Measurements from ENCODE around the gene TCP1. TPM values are rescaled to one million over a fixed set of nuclear protein-coding genes. Genes with fewer than 3 reads are reported as not detected.

Gene TCP1
- total and polyA plus RNA-seq, 9 of the 15 experiments (the other 6 are each of a cell fraction or from before 2014, with no cell fraction given): 331 to 801 (median 645) TPM

GRCh38 chr6:159766906-159767305 lies 22.5 kb downstream of the TCP1 start:
- in situ Hi-C loops (cut with MboI): no loop called here
- Histone ChIP-seq H3K27ac (ENCODE audit: extremely low read depth, low read depth, low read length) (no peak overlapping the region), H4K20me1 (replicated peaks; ENCODE audit: control insufficient read depth, insufficient read depth, low read length) (no peaks in the 10 kb centered on the region), H3K9me1 (ENCODE audit: control insufficient read depth, insufficient read depth, low read length) (no peaks in the 10 kb centered on the region), H3K27me3 (ENCODE audit: control insufficient read depth in 2 of 2, insufficient read depth in 2 of 2, low read length in 2 of 2) (no peaks in the 10 kb centered on the region), H3K4me1 (replicated peaks in 1 of 2; ENCODE audit: control insufficient read depth in 2 of 2, insufficient read depth in 2 of 2, low read length in 2 of 2) (peaks cover 7 to 14% of the 10 kb centered on the region in 2 experiments; a peak in 4 of 5 replicates), H3K9me3 (replicated peaks; ENCODE audit: control insufficient read depth, insufficient read depth, low read depth, low read length) (no peaks in the 10 kb centered on the region), H3K79me2 (ENCODE audit: control insufficient read depth, insufficient read depth, low read length) (peaks cover 18% of the 10 kb centered on the region), H3K9ac (ENCODE audit: insufficient read depth in 1 of 2, low read depth in 2 of 2, low read length in 2 of 2) (no peak overlapping the region), H3K4me2 (ENCODE audit: insufficient read depth, low read length) (no peak overlapping the region), H2AFZ (ENCODE audit: low read depth, low read length) (no peak overlapping the region), H3K4me3 (no peak overlapping the region), H3K36me3 (ENCODE audit: control insufficient read depth, insufficient read depth, low read length) (peaks cover 86% of the 10 kb centered on the region)
- FAIRE-seq (no peak), ATAC-seq (no peak), DNase-seq (ENCODE audit: extremely low read depth in 1 of 4, low spot score in 3 of 4) (no peak)
- TF ChIP-seq HDAC8 (tag; IDR thresholded peaks at IDR 0.05): no peak
- no peak for TF ChIP-seq SIRT6 (IDR thresholded peaks at IDR 0.05; ENCODE audit: low read depth, low read length)
- TF ChIP-seq PHTF2 (CRISPR knock-in tag; IDR thresholded peaks at IDR 0.05): no peak
- TF ChIP-seq ILF3 (IDR thresholded peaks at IDR 0.05; ENCODE audit: borderline replicate concordance): no peak
- TF ChIP-seq ZNF280B (CRISPR knock-in tag; IDR thresholded peaks at IDR 0.05): no peak
- TF ChIP-seq SOX6 (IDR thresholded peaks at IDR 0.05): no peak
- TF ChIP-seq ZNF407 (IDR thresholded peaks at IDR 0.05; ENCODE audit: low read depth): no peak
- TF ChIP-seq ZFX (CRISPR knock-in tag; IDR thresholded peaks at IDR 0.05): no peak
- no peak for TF ChIP-seq ETS2 (tag; IDR thresholded peaks at IDR 0.05; ENCODE audit: borderline replicate concordance, poor library complexity, severe bottlenecking)
- no peak for TF ChIP-seq TBL1XR1 (IDR thresholded peaks at IDR 0.05; ENCODE audit: low read length in 2 of 2)
- no peak for TF ChIP-seq FOXJ2 (tag; IDR thresholded peaks at IDR 0.05)
- intact Hi-C loops (cut with micrococcal nuclease): no loop called here
- ChIA-PET POLR2A (interaction anchor here (0.6 to 0.8 kb wide), 3 partner anchors 9 to 641 kb away, joined by 3 read pairs; partner anchors contain the start of gene WTAP), CTCF (ENCODE audit: low intra/inter-chr PET ratio) (no interaction called here)
- BruUV-seq (replicated peaks): no TSS peak

All from K562 (cell line).